Fibroblast of lung (primary cell): ENCODE data around the gene HAO2. TPM values are rescaled to one million over a fixed set of nuclear protein-coding genes. Genes with fewer than 3 reads are reported as not detected.

Source experiments
- DNase-seq, 2 donors: peaks; one replicate each; pipeline versions ENCODE4 v3.0.0 to v3.0.0-alpha.2; 2010; ENCODE audit warnings: low read depth in 2 of 2
- H2AFZ ChIP-seq: 2 replicates; pipeline ENCODE4 v1.5.1; 2012; ENCODE audit warnings: low read length, control low read depth, inconsistent platforms
- H3K27ac ChIP-seq: 2 replicates; pipeline ENCODE4 v1.5.1; 2011; ENCODE audit warnings: low read length, control low read depth; ENCODE audit not compliant: insufficient read depth
- H3K27me3 ChIP-seq: 2 replicates; pipeline ENCODE4 v1.5.1; 2011; ENCODE audit warnings: mild to moderate bottlenecking, low read length; ENCODE audit not compliant: control insufficient read depth, insufficient read depth
- H3K36me3 ChIP-seq: 2 replicates; pipeline ENCODE4 v1.5.1; 2011; ENCODE audit warnings: low read length; ENCODE audit not compliant: control insufficient read depth, insufficient read depth
- H3K4me1 ChIP-seq: 2 replicates; pipeline ENCODE4 v1.5.1; 2011; ENCODE audit warnings: low read length; ENCODE audit not compliant: control insufficient read depth, insufficient read depth; ENCODE audit errors: extremely low read depth
- H3K4me2 ChIP-seq: 2 replicates; pipeline ENCODE4 v1.5.1; 2011; ENCODE audit warnings: low read length, control low read depth; ENCODE audit not compliant: insufficient read depth; ENCODE audit errors: extremely low read depth
- H3K4me3 ChIP-seq, 4 experiments: fragments of 200-600 bp in 1 of 4; sonication (generic) in 1 of 4; replicated peaks in 1 of 4; 2 replicates each; pipeline ENCODE4 v1.5.1; 2011 to 2016; ENCODE audit warnings: low read length in 4 of 4, low read depth in 3 of 4, mild to moderate bottlenecking in 3 of 4, control low read depth in 2 of 4, inconsistent platforms in 1 of 4, mixed read lengths in 1 of 4; ENCODE audit not compliant: insufficient read depth in 1 of 4; ENCODE audit errors: control extremely low read depth in 1 of 4
- H3K79me2 ChIP-seq: 2 replicates; pipeline ENCODE4 v1.5.1; 2012; ENCODE audit warnings: mild to moderate bottlenecking, low read length, inconsistent platforms; ENCODE audit not compliant: control insufficient read depth, insufficient read depth
- H3K9ac ChIP-seq: 2 replicates; pipeline ENCODE4 v1.5.1; 2011; ENCODE audit warnings: mild to moderate bottlenecking, low read length, control low read depth; ENCODE audit not compliant: insufficient read depth
- H3K9me3 ChIP-seq: 2 replicates; pipeline ENCODE4 v1.5.1; 2012; ENCODE audit warnings: low read depth, low read length; ENCODE audit not compliant: control insufficient read depth, insufficient read depth
- H4K20me1 ChIP-seq: 2 replicates; pipeline ENCODE4 v1.5.1; 2011; ENCODE audit warnings: low read length; ENCODE audit not compliant: control insufficient read depth, insufficient read depth; ENCODE audit errors: extremely low read depth
- EZH2 ChIP-seq: IDR thresholded peaks from 2 replicates; pipeline ENCODE4 v1.5.1; 2012; ENCODE audit warnings: low read length, control low read depth, mild to moderate bottlenecking; ENCODE audit errors: missing control alignments
- polyA plus RNA-seq, 2 donors: library from polyadenylated mRNA; depleted of rRNA in 1 of 2; stranded (reverse) in 1 of 2; unstranded in 1 of 2; fragments of >200 nt; gene quantifications; 2 replicates each; pipeline ENCODE4 v1.2.1, GENCODE V29; 2011 to 2012; ENCODE audit warnings: missing spikeins in 1 of 2
- total RNA-seq: library from RNA; depleted of rRNA; stranded (reverse); fragments of >200 nt; gene quantifications from 2 replicates; pipeline ENCODE4 v1.2.1, GENCODE V29; 2014
- TF ChIP-seq, protein P1 (sequence below), 2 donors: IDR thresholded peaks in 1 of 2; conservative IDR thresholded peaks in 1 of 2; 1 replicate in 1 of 2; 2 replicates in 1 of 2; pipeline ENCODE4 v1.5.1; 2011 to 2012; ENCODE audit warnings: low read length in 2 of 2, control low read depth in 1 of 2, inconsistent platforms in 1 of 2, low read depth in 1 of 2, mild to moderate bottlenecking in 1 of 2

HAO2 gene
- total and polyA plus RNA-seq, 2 donors (not counting 1 experiment from before 2014, with no cell fraction given) = not detected

DNA sequence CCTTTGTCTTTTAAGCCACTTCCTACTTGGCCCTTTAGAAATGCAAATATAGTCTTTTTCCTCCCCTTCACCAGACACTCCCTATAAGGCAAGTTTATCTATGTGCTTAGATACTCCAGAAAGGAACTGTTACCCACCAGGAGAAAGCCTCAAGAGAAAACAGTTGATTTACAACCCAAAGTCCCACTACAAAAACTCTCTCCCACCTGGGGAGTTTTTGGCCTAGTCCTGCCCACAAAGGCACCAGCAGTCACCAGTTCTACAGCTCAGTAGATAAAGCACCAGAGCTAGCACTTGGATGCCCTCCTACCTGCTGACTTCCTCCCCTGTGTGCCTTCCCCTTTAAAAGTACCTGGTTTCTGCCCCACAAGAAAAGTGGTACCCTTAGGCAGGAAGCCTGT, 27.7 kb upstream of the HAO2 start:
- DNase-seq = no peak
- H3K27me3 ChIP-seq = no peaks in the 10 kb centered on the region
- H4K20me1 ChIP-seq = no peaks in the 10 kb centered on the region
- no peaks in the 10 kb centered on the region for H3K4me1 ChIP-seq
- TF ChIP-seq EZH2 = no peak
- TF ChIP-seq, protein P1, sequence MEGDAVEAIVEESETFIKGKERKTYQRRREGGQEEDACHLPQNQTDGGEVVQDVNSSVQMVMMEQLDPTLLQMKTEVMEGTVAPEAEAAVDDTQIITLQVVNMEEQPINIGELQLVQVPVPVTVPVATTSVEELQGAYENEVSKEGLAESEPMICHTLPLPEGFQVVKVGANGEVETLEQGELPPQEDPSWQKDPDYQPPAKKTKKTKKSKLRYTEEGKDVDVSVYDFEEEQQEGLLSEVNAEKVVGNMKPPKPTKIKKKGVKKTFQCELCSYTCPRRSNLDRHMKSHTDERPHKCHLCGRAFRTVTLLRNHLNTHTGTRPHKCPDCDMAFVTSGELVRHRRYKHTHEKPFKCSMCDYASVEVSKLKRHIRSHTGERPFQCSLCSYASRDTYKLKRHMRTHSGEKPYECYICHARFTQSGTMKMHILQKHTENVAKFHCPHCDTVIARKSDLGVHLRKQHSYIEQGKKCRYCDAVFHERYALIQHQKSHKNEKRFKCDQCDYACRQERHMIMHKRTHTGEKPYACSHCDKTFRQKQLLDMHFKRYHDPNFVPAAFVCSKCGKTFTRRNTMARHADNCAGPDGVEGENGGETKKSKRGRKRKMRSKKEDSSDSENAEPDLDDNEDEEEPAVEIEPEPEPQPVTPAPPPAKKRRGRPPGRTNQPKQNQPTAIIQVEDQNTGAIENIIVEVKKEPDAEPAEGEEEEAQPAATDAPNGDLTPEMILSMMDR (conservative IDR thresholded peaks at IDR 0.05 in 1 of 2, IDR thresholded peaks at IDR 0.05 in 1 of 2; ENCODE audit: low read depth in 1 of 2, low read length in 2 of 2) = no peak
- H3K9me3 ChIP-seq = no peaks in the 10 kb centered on the region
- no peak overlapping the region for H3K27ac ChIP-seq
- H3K4me3 ChIP-seq = no peak overlapping the region
- H3K79me2 ChIP-seq = no peaks in the 10 kb centered on the region
- no peak overlapping the region for H2AFZ ChIP-seq
- no peak overlapping the region for H3K4me2 ChIP-seq
- H3K36me3 ChIP-seq = no peaks in the 10 kb centered on the region
- no peak overlapping the region for H3K9ac ChIP-seq

DNA sequence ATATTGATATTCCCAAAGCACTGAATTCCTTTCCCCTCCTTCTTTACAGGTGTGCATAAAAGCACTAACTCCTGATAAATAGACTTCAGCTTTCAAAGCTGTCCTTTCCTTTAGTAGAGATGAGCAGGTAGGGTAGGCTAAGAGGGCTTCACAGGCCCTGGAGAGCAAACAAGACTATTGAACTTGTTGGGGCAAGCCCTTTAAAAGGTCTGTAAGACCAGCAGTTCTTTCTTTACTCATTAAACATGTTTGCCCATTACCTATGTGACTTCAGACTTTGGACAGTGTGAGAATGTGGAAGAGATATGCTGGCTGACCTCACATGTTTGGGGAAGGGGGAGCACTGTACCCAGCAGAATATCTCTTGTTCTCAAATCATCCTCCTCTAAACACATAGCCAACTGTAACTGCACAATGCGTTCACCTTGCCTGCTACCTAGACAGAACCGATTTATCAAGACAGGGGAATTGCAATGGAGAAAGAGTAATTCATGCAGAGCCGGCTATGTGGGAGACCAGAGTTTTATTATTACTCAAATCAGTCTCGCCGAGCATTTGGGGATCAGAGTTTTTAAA, 27.1 kb upstream of the HAO2 start:
- no peak overlapping the region for H3K9ac ChIP-seq
- no peaks in the 10 kb centered on the region for H4K20me1 ChIP-seq
- H3K4me3 ChIP-seq = no peak overlapping the region
- TF ChIP-seq EZH2 = no peak
- H2AFZ ChIP-seq = no peak overlapping the region
- H3K9me3 ChIP-seq = no peaks in the 10 kb centered on the region
- no peak overlapping the region for H3K4me2 ChIP-seq
- DNase-seq = no peak
- H3K27me3 ChIP-seq = no peaks in the 10 kb centered on the region
- H3K79me2 ChIP-seq = no peaks in the 10 kb centered on the region
- H3K27ac ChIP-seq = no peak overlapping the region
- no peaks in the 10 kb centered on the region for H3K36me3 ChIP-seq
- no peaks in the 10 kb centered on the region for H3K4me1 ChIP-seq

DNA sequence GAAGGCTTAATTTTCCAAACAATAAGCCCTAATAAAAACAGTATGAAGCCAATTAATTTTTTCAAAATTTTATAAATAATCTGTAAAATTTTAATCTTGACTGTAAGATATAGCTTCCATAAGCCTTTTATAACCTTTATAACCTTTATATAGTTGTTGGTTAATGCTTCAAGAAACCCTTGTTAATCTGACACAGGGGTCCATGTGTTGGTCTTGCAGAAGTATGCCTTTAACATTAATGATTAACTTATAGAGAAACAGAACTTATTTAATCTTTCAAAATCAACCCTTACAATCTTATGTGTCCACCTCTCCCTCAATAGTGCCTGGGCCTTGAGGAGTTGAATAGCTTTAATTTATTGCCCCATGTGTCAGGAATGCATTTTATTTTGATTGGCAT, 23.2 kb upstream of the HAO2 start:
- Histone ChIP-seq H2AFZ (no peak overlapping the region), H4K20me1 (no peaks in the 10 kb centered on the region), H3K27ac (no peak overlapping the region), H3K9ac (no peak overlapping the region), H3K27me3 (no peaks in the 10 kb centered on the region), H3K4me1 (no peaks in the 10 kb centered on the region), H3K79me2 (no peaks in the 10 kb centered on the region), H3K4me2 (no peak overlapping the region), H3K4me3 (no peak overlapping the region), H3K36me3 (no peaks in the 10 kb centered on the region), H3K9me3 (no peaks in the 10 kb centered on the region)
- DNase-seq = no peak
- TF ChIP-seq, protein P1 (conservative IDR thresholded peaks at IDR 0.05 in 1 of 2, IDR thresholded peaks at IDR 0.05 in 1 of 2; ENCODE audit: low read depth in 1 of 2, low read length in 2 of 2) = no peak
- no peak for TF ChIP-seq EZH2
